Measurements from ENCODE around the gene EYA3.

GRCh38 chr1:27979151-27979858 lies 109.1 kb downstream of the EYA3 start:
- TF ChIP-seq POLR2AphosphoS5 (IDR thresholded peaks at IDR 0.05; ENCODE audit: insufficient read depth in 1 of 2, low read depth in 1 of 2) (peak in 1 of 2 donors; percentile 36), CTCF (IDR thresholded peaks at IDR 0.05) (peak; percentile 29 to 52 (median 46)), POLR2A (IDR thresholded peaks at IDR 0.05) (no peak)

Data from vagina (tissue), 2 donors.